ENCODE measurements around the gene FOXP1.

The FOXP1 gene

DNA sequence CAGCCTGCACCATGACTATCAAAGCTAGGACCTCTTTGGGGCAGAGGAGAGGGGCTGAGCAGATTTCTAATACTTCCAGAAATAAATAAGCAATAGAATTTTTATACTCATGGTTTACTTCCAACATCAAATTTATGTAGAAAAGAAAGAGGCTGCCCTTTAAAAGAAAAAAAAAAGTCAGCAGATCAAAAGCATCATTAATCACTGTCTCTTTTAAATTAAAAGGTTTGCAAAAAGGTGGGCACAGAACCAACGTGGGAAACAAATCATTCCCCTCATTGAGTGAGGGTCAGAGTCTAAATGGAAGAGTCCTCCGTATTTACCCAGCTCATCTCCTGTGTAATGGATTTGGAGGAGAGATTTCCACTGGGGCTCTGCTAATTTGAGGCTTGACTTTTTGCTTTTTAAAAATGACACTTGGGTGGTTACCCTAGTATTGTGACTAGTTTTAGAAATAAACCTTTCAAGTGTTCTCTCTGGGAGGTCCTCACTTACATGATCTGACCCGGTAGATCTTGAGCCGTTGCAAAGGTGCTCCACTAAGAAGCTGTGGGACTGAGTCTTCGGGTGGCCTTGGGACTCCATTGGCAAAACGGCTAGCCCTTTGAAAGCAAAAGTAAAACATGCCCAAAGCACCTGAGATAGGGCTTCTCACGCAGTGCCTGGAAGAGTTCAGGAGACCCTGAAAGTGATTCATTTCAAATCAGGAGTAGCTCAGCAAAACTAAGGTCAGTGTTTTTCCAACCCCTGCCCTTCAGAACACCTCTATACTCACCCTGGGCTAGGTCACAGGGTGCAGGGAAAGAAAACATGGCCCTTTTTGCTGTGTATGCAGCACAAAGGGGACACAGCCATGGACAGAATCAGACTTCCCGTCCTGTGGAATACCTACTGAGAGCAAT lies 320.9 kb downstream of the FOXP1 start:
- no peak for DNase-seq (ENCODE audit: low read depth in 2 of 2)
- H3K4me3 ChIP-seq (replicated peaks in 1 of 2; ENCODE audit: low read depth in 2 of 2, low read length in 2 of 2), result no peak overlapping the region
- TF ChIP-seq, protein P1, sequence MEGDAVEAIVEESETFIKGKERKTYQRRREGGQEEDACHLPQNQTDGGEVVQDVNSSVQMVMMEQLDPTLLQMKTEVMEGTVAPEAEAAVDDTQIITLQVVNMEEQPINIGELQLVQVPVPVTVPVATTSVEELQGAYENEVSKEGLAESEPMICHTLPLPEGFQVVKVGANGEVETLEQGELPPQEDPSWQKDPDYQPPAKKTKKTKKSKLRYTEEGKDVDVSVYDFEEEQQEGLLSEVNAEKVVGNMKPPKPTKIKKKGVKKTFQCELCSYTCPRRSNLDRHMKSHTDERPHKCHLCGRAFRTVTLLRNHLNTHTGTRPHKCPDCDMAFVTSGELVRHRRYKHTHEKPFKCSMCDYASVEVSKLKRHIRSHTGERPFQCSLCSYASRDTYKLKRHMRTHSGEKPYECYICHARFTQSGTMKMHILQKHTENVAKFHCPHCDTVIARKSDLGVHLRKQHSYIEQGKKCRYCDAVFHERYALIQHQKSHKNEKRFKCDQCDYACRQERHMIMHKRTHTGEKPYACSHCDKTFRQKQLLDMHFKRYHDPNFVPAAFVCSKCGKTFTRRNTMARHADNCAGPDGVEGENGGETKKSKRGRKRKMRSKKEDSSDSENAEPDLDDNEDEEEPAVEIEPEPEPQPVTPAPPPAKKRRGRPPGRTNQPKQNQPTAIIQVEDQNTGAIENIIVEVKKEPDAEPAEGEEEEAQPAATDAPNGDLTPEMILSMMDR (IDR thresholded peaks at IDR 0.05; ENCODE audit: low read depth, low read length), result no peak

DNA sequence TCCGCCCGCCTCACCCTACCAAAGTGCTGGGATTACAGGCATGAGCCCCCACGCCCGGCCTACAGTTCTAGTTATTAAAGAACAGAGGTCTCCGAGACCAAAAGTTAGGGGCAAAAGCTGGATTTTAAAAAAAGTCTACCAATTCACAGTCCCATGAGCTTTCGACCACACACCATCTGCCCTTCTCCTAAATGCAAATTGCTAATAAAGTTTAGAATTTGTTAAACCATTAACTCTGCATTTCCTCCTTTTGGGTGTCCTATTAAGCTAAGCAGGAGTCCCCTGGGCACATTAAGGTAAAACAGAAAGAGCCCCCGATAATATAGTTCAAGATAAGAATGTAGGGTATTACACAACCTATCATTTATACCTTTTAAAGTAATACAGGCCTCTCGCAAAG lies 322.7 kb downstream of the FOXP1 start:
- TF ChIP-seq, protein P1 (IDR thresholded peaks at IDR 0.05; ENCODE audit: low read depth, low read length), result no peak
- H3K4me3 ChIP-seq (replicated peaks in 1 of 2; ENCODE audit: low read depth in 2 of 2, low read length in 2 of 2), result no peak overlapping the region
- DNase-seq (ENCODE audit: low read depth in 2 of 2), result no peak

DNA sequence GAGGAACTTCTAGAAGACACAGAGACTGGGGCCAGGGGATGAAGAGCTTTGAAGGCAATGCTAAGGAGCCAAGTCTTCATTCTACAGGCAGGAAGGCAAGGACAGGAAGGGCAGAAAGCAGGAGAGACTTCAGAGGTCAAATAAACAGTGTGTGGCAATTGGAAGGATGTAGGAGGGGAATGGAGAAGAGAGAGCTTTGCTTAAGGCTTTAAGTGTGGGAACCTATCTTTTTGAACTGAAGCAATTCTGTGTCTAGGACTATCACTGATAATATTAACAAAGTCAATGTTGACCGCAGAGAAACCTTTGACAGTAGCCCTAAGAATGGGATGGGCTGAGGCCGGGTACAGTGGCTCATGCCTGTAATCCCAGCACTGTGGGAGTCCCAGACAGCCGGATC lies 325.0 kb downstream of the FOXP1 start:
- DNase-seq (ENCODE audit: low read depth in 2 of 2), result peak; percentile 44 to 64
- TF ChIP-seq, protein P1 (IDR thresholded peaks at IDR 0.05; ENCODE audit: low read depth, low read length), result no peak
- no peak overlapping the region for H3K4me3 ChIP-seq (replicated peaks in 1 of 2; ENCODE audit: low read depth in 2 of 2, low read length in 2 of 2)

DNA sequence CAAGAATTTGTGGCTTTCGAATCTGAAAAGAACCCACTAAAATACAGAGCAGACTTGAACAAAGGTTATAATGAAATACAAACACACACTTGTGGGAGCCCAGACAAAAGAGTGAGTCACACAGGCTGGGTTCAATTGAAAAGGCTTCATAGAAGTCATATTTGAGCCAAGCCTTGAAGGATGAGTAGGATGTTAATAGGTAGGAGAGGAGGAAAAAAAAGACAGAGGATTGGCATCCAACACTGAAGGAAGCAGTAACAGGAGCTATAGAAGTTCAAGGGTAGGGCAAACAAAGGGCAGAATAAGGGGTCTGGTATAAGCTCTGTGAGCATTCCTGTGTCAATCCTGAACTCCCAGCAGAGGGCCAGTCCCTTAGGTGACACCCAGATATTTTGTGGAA lies 325.4 kb downstream of the FOXP1 start:
- no peak overlapping the region for H3K4me3 ChIP-seq (replicated peaks in 1 of 2; ENCODE audit: low read depth in 2 of 2, low read length in 2 of 2)
- TF ChIP-seq, protein P1 (IDR thresholded peaks at IDR 0.05; ENCODE audit: low read depth, low read length), result no peak
- peak; percentile 61 to 84 for DNase-seq (ENCODE audit: low read depth in 2 of 2)

DNA sequence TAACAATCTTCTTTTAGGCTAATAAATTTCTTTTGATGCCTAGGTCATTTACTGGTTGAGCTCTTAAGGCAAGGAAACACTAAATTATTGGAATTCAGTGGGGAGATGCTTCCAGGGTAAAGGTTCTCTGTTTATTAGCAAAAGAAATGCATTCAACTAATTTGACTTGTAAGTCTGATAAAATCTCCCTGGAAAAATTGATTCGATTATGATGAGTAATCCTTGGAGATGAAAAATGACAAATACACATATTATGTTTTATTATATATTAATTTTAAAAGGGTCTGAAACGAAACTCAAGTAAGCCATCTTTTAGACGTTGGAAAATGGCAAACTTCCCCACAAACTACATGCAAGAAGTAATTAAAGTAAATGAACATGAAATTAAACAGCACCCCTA lies 328.0 kb downstream of the FOXP1 start:
- no peak for DNase-seq (ENCODE audit: low read depth in 2 of 2)
- TF ChIP-seq, protein P1 (IDR thresholded peaks at IDR 0.05; ENCODE audit: low read depth, low read length), result no peak

DNA sequence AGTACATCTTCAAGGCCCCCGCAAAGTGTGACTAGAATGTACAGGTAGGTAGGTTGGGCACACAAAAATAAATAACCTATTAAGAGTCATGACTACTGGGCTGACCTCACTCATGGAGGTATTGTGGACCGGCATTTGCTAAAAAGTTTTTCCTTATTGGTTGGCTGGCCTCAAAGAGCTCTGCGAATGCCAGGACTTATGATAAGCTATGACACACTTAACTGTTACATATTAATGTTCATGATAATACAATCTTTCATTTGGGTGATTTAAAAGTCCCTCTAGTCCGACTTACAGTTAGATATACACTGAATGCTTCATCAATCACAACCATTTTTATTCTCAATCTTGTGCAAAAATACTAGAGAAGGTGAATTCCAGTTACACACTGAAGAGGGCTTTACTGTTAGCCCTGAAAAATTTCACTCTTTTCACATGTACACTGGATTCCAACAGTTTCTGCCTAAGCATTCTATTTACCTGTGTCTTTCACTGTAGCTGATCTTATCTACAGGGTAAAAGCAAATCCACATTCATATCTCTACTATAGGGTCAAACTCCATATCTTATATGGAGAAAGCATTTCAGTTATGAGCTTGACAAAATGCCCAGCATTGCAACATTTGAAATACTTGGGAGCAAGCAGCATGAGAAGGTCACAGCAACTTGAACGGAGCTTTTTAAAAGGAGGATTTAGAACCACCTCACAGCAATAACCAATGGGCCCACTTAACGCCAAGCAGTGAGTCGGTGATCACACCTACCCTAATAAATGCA lies 329.1 kb downstream of the FOXP1 start:
- TF ChIP-seq, protein P1 (IDR thresholded peaks at IDR 0.05; ENCODE audit: low read depth, low read length), result no peak
- no peak overlapping the region for H3K4me3 ChIP-seq (replicated peaks in 1 of 2; ENCODE audit: low read depth in 2 of 2, low read length in 2 of 2)
- DNase-seq (ENCODE audit: low read depth in 2 of 2), result peak; percentile 43 to 78

More for the DNA sequence above, 328.0 kb downstream of the FOXP1 start:
- no peak overlapping the region for H3K4me3 ChIP-seq (replicated peaks in 1 of 2; ENCODE audit: low read depth in 2 of 2, low read length in 2 of 2)

Data from cardiac fibroblast (primary cell).